Effector memory CD4-positive, alpha-beta T cell (primary cell): Measurements from ENCODE around the gene TMEM256.

ENCODE experiments used
- DNase-seq, 3 donors: peaks; one replicate each; pipeline ENCODE4 v3.0.0-alpha.2; 2020
- H3K27ac ChIP-seq: 2 replicates; pipeline ENCODE4 v1.7.0; 2013; ENCODE audit warnings: mild to moderate bottlenecking, low read length, moderate library complexity; ENCODE audit not compliant: insufficient read depth, poor library complexity, severe bottlenecking
- H3K27me3 ChIP-seq: replicated peaks from 2 replicates; pipeline ENCODE4 v1.7.0; 2013; ENCODE audit warnings: mild to moderate bottlenecking, low read length; ENCODE audit not compliant: insufficient read depth, control insufficient read depth, poor library complexity, severe bottlenecking
- H3K36me3 ChIP-seq: 2 replicates; pipeline ENCODE4 v1.7.0; 2013; ENCODE audit warnings: mild to moderate bottlenecking, low read length, moderate library complexity; ENCODE audit not compliant: control insufficient read depth, insufficient read depth
- H3K4me1 ChIP-seq: 2 replicates; pipeline ENCODE4 v1.7.0; 2013; ENCODE audit warnings: low read length, mild to moderate bottlenecking; ENCODE audit not compliant: control insufficient read depth, insufficient read depth, poor library complexity, severe bottlenecking
- H3K4me3 ChIP-seq: 2 replicates; pipeline ENCODE4 v1.7.0; 2013; ENCODE audit warnings: low read length, low read depth, mild to moderate bottlenecking; ENCODE audit not compliant: insufficient read depth, poor library complexity, severe bottlenecking
- H3K9me3 ChIP-seq: 2 replicates; pipeline ENCODE4 v1.7.0; 2013; ENCODE audit warnings: mild to moderate bottlenecking, low read length, moderate library complexity; ENCODE audit not compliant: control insufficient read depth
- total RNA-seq, 3 donors: gene quantifications; one replicate each; lab custom pipeline; 2026; lab: John Stamatoyannopoulos, UW

TMEM256 gene
- total RNA-seq: 0.87 to 1.7 (median 1.2) reads per million in 3 donors

GRCh38 chr17:7403977-7404736 is at the start of gene TMEM256:
TMEM256 (minus strand) TSS chr17:7404097; CDS start chr17:7404084, 13 bp downstream.
- peak within 1 kb of the TSS; percentile 67 for H3K27ac ChIP-seq
- H3K4me3 ChIP-seq: peak within 1 kb of the TSS; percentile 89
- peak; percentile 94 to 96 (median 95) for DNase-seq
- H3K4me1 ChIP-seq: peaks cover 19% of the 10 kb centered on the region
- no peaks in the 10 kb centered on the region for H3K9me3 ChIP-seq
- H3K36me3 ChIP-seq: no peaks in the 10 kb centered on the region
- no peaks in the 10 kb centered on the region for H3K27me3 ChIP-seq

GRCh38 chr17:7448461-7448860 is 44.6 kb upstream of the TMEM256 start:
- H3K27me3 ChIP-seq: peaks cover 25% of the 10 kb centered on the region
- H3K4me1 ChIP-seq: peaks cover 18% of the 10 kb centered on the region
- no peak overlapping the region for H3K27ac ChIP-seq
- H3K4me3 ChIP-seq: no peak overlapping the region
- no peak for DNase-seq
- no peaks in the 10 kb centered on the region for H3K36me3 ChIP-seq
- no peaks in the 10 kb centered on the region for H3K9me3 ChIP-seq

GRCh38 chr17:7445619-7445968 is 41.7 kb upstream of the TMEM256 start:
- Histone ChIP-seq H3K36me3 (no peaks in the 10 kb centered on the region), H3K27me3 (peaks cover 33% of the 10 kb centered on the region), H3K4me3 (peak overlapping the region; percentile 32), H3K4me1 (peaks cover 23% of the 10 kb centered on the region), H3K27ac (no peak overlapping the region), H3K9me3 (no peaks in the 10 kb centered on the region)
- DNase-seq: no peak

- H3K27me3 ChIP-seq: peaks cover 39% of the 10 kb centered on the region
- DNase-seq: no peak
Measured at GRCh38 chr17:7444682-7445618, 41.1 kb upstream of the TMEM256 start, which contains the start of gene CHRNB1. CHRNB1 (plus strand) TSS chr17:7445061; CDS start chr17:7445128, 67 bp downstream.

GRCh38 chr17:7443499-7444485 is 39.9 kb upstream of the TMEM256 start:
- Histone ChIP-seq H3K27ac (no peak overlapping the region), H3K4me1 (peaks cover 37% of the 10 kb centered on the region), H3K36me3 (no peaks in the 10 kb centered on the region), H3K4me3 (no peak overlapping the region), H3K9me3 (no peaks in the 10 kb centered on the region), H3K27me3 (peaks cover 51% of the 10 kb centered on the region)
- no peak for DNase-seq

More at GRCh38 chr17:7444682-7445618, 41.1 kb upstream of the TMEM256 start, which contains the start of gene CHRNB1:
- H3K9me3 ChIP-seq: no peaks in the 10 kb centered on the region
- peak within 1 kb of the TSS; percentile 32 for H3K4me3 ChIP-seq
- peaks cover 29% of the 10 kb centered on the region for H3K4me1 ChIP-seq
- no peaks in the 10 kb centered on the region for H3K36me3 ChIP-seq
- H3K27ac ChIP-seq: no peak within 1 kb of the TSS

GRCh38 chr17:7442142-7442541 is 38.2 kb upstream of the TMEM256 start:
- Histone ChIP-seq H3K36me3 (no peaks in the 10 kb centered on the region), H3K27me3 (peaks cover 53% of the 10 kb centered on the region), H3K27ac (no peak overlapping the region), H3K4me3 (no peak overlapping the region), H3K9me3 (no peaks in the 10 kb centered on the region), H3K4me1 (peaks cover 54% of the 10 kb centered on the region)
- no peak for DNase-seq

- Histone ChIP-seq H3K36me3 (no peaks in the 10 kb centered on the region), H3K4me1 (peaks cover 55% of the 10 kb centered on the region), H3K4me3 (no peak overlapping the region), H3K27ac (no peak overlapping the region), H3K9me3 (no peaks in the 10 kb centered on the region), H3K27me3 (peaks cover 44% of the 10 kb centered on the region)
- no peak for DNase-seq
Measured at GRCh38 chr17:7441266-7441665, 37.4 kb upstream of the TMEM256 start.

GRCh38 chr17:7440834-7441195 is 36.9 kb upstream of the TMEM256 start:
- Histone ChIP-seq H3K27ac (no peak overlapping the region), H3K4me3 (no peak overlapping the region), H3K36me3 (no peaks in the 10 kb centered on the region), H3K9me3 (no peaks in the 10 kb centered on the region), H3K4me1 (peaks cover 55% of the 10 kb centered on the region), H3K27me3 (peaks cover 39% of the 10 kb centered on the region)
- no peak for DNase-seq

- Histone ChIP-seq H3K4me1 (peaks cover 55% of the 10 kb centered on the region), H3K36me3 (no peaks in the 10 kb centered on the region), H3K27ac (no peak overlapping the region), H3K4me3 (peak overlapping the region; percentile 32), H3K9me3 (no peaks in the 10 kb centered on the region), H3K27me3 (peaks cover 34% of the 10 kb centered on the region)
- no peak for DNase-seq
Measured at GRCh38 chr17:7440113-7440833, 36.4 kb upstream of the TMEM256 start.
